NCI-H187 (cell line): ENCODE results near the gene SPZ1.
"Not testable (repeated sequence)": the region's sequence is repeated elsewhere in the genome, so short reads cannot be mapped to it uniquely, and the experiment has no call there.

Source experiments
- DNase-seq, 2 experiments: peaks; one replicate each; lab custom pipeline; 2025; lab: John Stamatoyannopoulos, UW

The SPZ1 gene

GRCh38 chr5:80319702-80320101, at the start of gene SPZ1:
Gene SPZ1, plus strand, starts transcription at chr5:80320002. Its CDS starts 214 bp downstream, at chr5:80320216.
- DNase-seq, result no peak

GRCh38 chr5:80270543-80270942, 49.3 kb upstream of the SPZ1 start:
- DNase-seq, result not testable (repeated sequence)

GRCh38 chr5:80275347-80275746, 44.5 kb upstream of the SPZ1 start:
- DNase-seq, result no peak

- DNase-seq, result no peak
These were observed 43.6 kb upstream of the SPZ1 start for GRCh38 chr5:80276186-80276585.

GRCh38 chr5:80277191-80277590, 42.6 kb upstream of the SPZ1 start:
- DNase-seq, result no peak

GRCh38 chr5:80282054-80282453, 37.7 kb upstream of the SPZ1 start:
- no peak for DNase-seq

GRCh38 chr5:80283360-80283759, 36.4 kb upstream of the SPZ1 start:
- DNase-seq, result no peak

GRCh38 chr5:80284720-80285119, 35.1 kb upstream of the SPZ1 start:
- no peak for DNase-seq

GRCh38 chr5:80288177-80288576, 31.6 kb upstream of the SPZ1 start:
- DNase-seq, result no peak

- DNase-seq, result no peak
These were observed 30.5 kb upstream of the SPZ1 start for GRCh38 chr5:80289320-80289719.

GRCh38 chr5:80291761-80292160, 28.0 kb upstream of the SPZ1 start:
- no peak for DNase-seq

- no peak for DNase-seq
These were observed 23.7 kb upstream of the SPZ1 start for GRCh38 chr5:80296121-80296520.

- DNase-seq, result no peak
These were observed 20.2 kb upstream of the SPZ1 start for GRCh38 chr5:80299601-80300000.

GRCh38 chr5:80300125-80300524, 19.7 kb upstream of the SPZ1 start:
- no peak for DNase-seq

GRCh38 chr5:80300796-80301195, 19.0 kb upstream of the SPZ1 start:
- DNase-seq, result not testable (repeated sequence)

GRCh38 chr5:80301342-80301741, 18.5 kb upstream of the SPZ1 start:
- DNase-seq, result not testable (repeated sequence)

- no peak for DNase-seq
These were observed 17.2 kb upstream of the SPZ1 start for GRCh38 chr5:80302636-80303035.

GRCh38 chr5:80308526-80308925, 11.3 kb upstream of the SPZ1 start:
- no peak for DNase-seq

- DNase-seq, result no peak
These were observed 9.7 kb upstream of the SPZ1 start for GRCh38 chr5:80309871-80310665.

GRCh38 chr5:80315244-80315643, 4.6 kb upstream of the SPZ1 start:
- no peak for DNase-seq

- no peak for DNase-seq
These were observed 1.6 kb upstream of the SPZ1 start for GRCh38 chr5:80318212-80318611.

GRCh38 chr5:80324912-80325311, 5.1 kb downstream of the SPZ1 start:
- DNase-seq, result no peak

GRCh38 chr5:80326468-80326867, 6.7 kb downstream of the SPZ1 start:
- DNase-seq, result no peak

GRCh38 chr5:80337379-80337778, 17.6 kb downstream of the SPZ1 start:
- no peak for DNase-seq
